HCT116 (cell line): ENCODE results near the gene TTLL11. TPM values are rescaled to one million over a fixed set of nuclear protein-coding genes. Genes with fewer than 3 reads are reported as not detected.

Source experiments
- ATAC-seq: fragments of 200-7000 bp; cut with Tn5 transposase; 2 replicates; pipeline ENCODE4 v1.9.1; 2020; ENCODE audit warnings: mild to moderate bottlenecking, moderate library complexity
- BruUV-seq: library from RNA; stranded (reverse); fragments of 400-500 nt; replicated peaks from 2 replicates; lab custom pipeline; 2021; lab: Mats Ljungman, UMichigan
- CTCF ChIA-PET: fragments of 300-600 bp; sonication (Branson Sonifier 250); formaldehyde crosslinking; loops from one replicate; lab custom pipeline; 2021; ENCODE audit warnings: antibody characterized with exemption; lab: Charles Lee
- POLR2A ChIA-PET: fragments of 300-600, 350-600 bp; sonication (Branson Sonifier 250); formaldehyde crosslinking; loops from one replicate; lab custom pipeline; 2021; ENCODE audit warnings: antibody characterized with exemption; lab: Charles Lee
- RAD21 ChIA-PET, 2 experiments: fragments of 300-600 bp; sonication (Branson Sonifier 250); formaldehyde crosslinking; loops; one replicate each; lab custom pipeline; 2023; ENCODE audit warnings: low total read pairs in 2 of 2; ENCODE audit not compliant: uncharacterized antibody in 2 of 2, unreplicated experiment in 2 of 2, low non-redundant PET in 1 of 2; lab: Charles Lee
- DNase-seq: peaks from one replicate; pipeline ENCODE4 v3.0.0-alpha.2; 2010; ENCODE audit warnings: low read depth, low spot score
- H2AFZ ChIP-seq: fragments of 200-600 bp; shearing (Covaris generic), sonication (generic); 2 replicates; pipeline ENCODE4 v1.6.1; 2017; ENCODE audit warnings: low read depth, mixed run types, mixed read lengths, antibody characterized with exemption, low read length; ENCODE audit not compliant: poor library complexity, severe bottlenecking
- H3K27ac ChIP-seq: 2 replicates; pipeline ENCODE4 v1.5.1; 2012; ENCODE audit warnings: low read depth, low read length
- H3K27me3 ChIP-seq: fragments of 200-600 bp; sonication (generic); 2 replicates; pipeline ENCODE4 v1.6.1; 2016; ENCODE audit warnings: mixed run types, low read length, mixed read lengths; ENCODE audit not compliant: insufficient read depth
- H3K36me3 ChIP-seq, 2 experiments: fragments of 200-500 bp in 1 of 2; fragments of 200-600 bp in 1 of 2; sonication (Bioruptor generic) in 1 of 2; sonication (generic) in 1 of 2; 2 replicates each; pipeline versions ENCODE4 v1.5.1 to v1.6.1; 2014 to 2016; ENCODE audit warnings: low read length in 2 of 2, inconsistent platforms in 1 of 2, mixed read lengths in 1 of 2, mixed run types in 1 of 2; ENCODE audit not compliant: insufficient read depth in 2 of 2, control insufficient read depth in 1 of 2
- H3K4me1 ChIP-seq, 2 experiments: fragments of 200-600 bp in 1 of 2; sonication (generic) in 1 of 2; 2 replicates each; pipeline versions ENCODE4 v1.5.1 to v1.6.1; 2012 to 2017; ENCODE audit warnings: low read length in 2 of 2, inconsistent platforms in 1 of 2, mild to moderate bottlenecking in 1 of 2, mixed read lengths in 1 of 2, mixed run types in 1 of 2, moderate library complexity in 1 of 2; ENCODE audit not compliant: insufficient read depth in 2 of 2, control insufficient read depth in 1 of 2
- H3K4me2 ChIP-seq: fragments of 200-600 bp; sonication (generic); 2 replicates; pipeline ENCODE4 v1.6.1; 2017; ENCODE audit warnings: mixed run types, low read length, mixed read lengths
- H3K4me3 ChIP-seq, 2 experiments: fragments of 200-600 bp in 1 of 2; sonication (generic) in 1 of 2; replicated peaks in 1 of 2; 2 replicates each; pipeline ENCODE4 v1.5.1; 2011 to 2016; ENCODE audit warnings: low read length in 2 of 2, control low read depth in 1 of 2, low read depth in 1 of 2, mild to moderate bottlenecking in 1 of 2, mixed read lengths in 1 of 2, mixed run types in 1 of 2
- H3K79me2 ChIP-seq: fragments of 200-600 bp; sonication (generic); 2 replicates; pipeline ENCODE4 v1.6.1; 2017; ENCODE audit warnings: mild to moderate bottlenecking, mixed run types, low read length, moderate library complexity, mixed read lengths; ENCODE audit not compliant: insufficient read depth
- H3K9ac ChIP-seq: fragments of 200-600 bp; sonication (generic); 2 replicates; pipeline ENCODE4 v1.6.1; 2016; ENCODE audit warnings: low read length, mixed read lengths
- H3K9me2 ChIP-seq: fragments of 200-600 bp; sonication (generic), shearing (Covaris generic); 2 replicates; pipeline ENCODE4 v1.6.1; 2017; ENCODE audit warnings: mixed run types, mild to moderate bottlenecking, moderate library complexity; ENCODE audit not compliant: insufficient read depth
- H3K9me3 ChIP-seq, 2 experiments: fragments of 200-500 bp in 1 of 2; fragments of 200-600 bp in 1 of 2; sonication (Bioruptor generic) in 1 of 2; sonication (generic) in 1 of 2; 2 replicates each; pipeline ENCODE4 v1.6.1; 2014 to 2017; ENCODE audit warnings: low read length in 2 of 2, mixed read lengths in 2 of 2, inconsistent platforms in 1 of 2, low read depth in 1 of 2, mild to moderate bottlenecking in 1 of 2, mixed run types in 1 of 2, moderate library complexity in 1 of 2; ENCODE audit not compliant: control insufficient read depth in 1 of 2, insufficient read depth in 1 of 2
- H4K20me1 ChIP-seq: fragments of 200-600 bp; sonication (generic), shearing (Covaris generic); 2 replicates; pipeline ENCODE4 v1.6.1; 2017; ENCODE audit warnings: mixed run types, mild to moderate bottlenecking, moderate library complexity; ENCODE audit not compliant: insufficient read depth
- CBX3 ChIP-seq: IDR thresholded peaks from 2 replicates; pipeline ENCODE4 v1.6.1; 2012; ENCODE audit warnings: low read depth
- CEBPB ChIP-seq: IDR thresholded peaks from 2 replicates; pipeline ENCODE4 v1.6.1; 2012; ENCODE audit warnings: low read depth
- EGR1 ChIP-seq: IDR thresholded peaks from 2 replicates; pipeline ENCODE4 v1.6.1; 2012; ENCODE audit warnings: low read depth
- ELF1 ChIP-seq: IDR thresholded peaks from 2 replicates; pipeline ENCODE4 v1.6.1; 2012; ENCODE audit warnings: low read depth, borderline replicate concordance
- EZH2 ChIP-seq: fragments of 200-600 bp; sonication (generic); IDR thresholded peaks from 2 replicates; pipeline ENCODE4 v1.6.1; 2017; ENCODE audit warnings: antibody characterized with exemption, mixed run types
- FOSL1 ChIP-seq: IDR thresholded peaks from 2 replicates; pipeline ENCODE4 v1.6.1; 2012; ENCODE audit warnings: low read depth
- JUND ChIP-seq: IDR thresholded peaks from 2 replicates; pipeline ENCODE4 v1.6.1; 2012
- MAX ChIP-seq: IDR thresholded peaks from 2 replicates; pipeline ENCODE4 v1.6.1; 2012
- RAD21 ChIP-seq: IDR thresholded peaks from 2 replicates; pipeline ENCODE4 v1.6.1; 2012; ENCODE audit warnings: low read depth, mild to moderate bottlenecking
- SIN3A ChIP-seq: IDR thresholded peaks from 2 replicates; pipeline ENCODE4 v1.6.1; 2012; ENCODE audit warnings: low read depth
- TCF7L2 ChIP-seq: IDR thresholded peaks from 2 replicates; pipeline ENCODE4 v1.7.0; 2011; ENCODE audit warnings: borderline replicate concordance, inconsistent platforms; ENCODE audit not compliant: insufficient read depth, insufficient read length; ENCODE audit errors: extremely low read depth
- ZBTB33 ChIP-seq: IDR thresholded peaks from 2 replicates; pipeline ENCODE4 v1.6.1; 2011; ENCODE audit warnings: mild to moderate bottlenecking, low read length, moderate library complexity; ENCODE audit not compliant: insufficient replicate concordance; ENCODE audit errors: extremely low read depth
- intact Hi-C: fragments of 100-400 bp; cut with micrococcal nuclease; formaldehyde crosslinking; loops from 2 replicates; pipeline ENCODE4 v1.10.0; 2022
- total RNA-seq: library from RNA; stranded (reverse); gene quantifications from one replicate; pipeline ENCODE4 v1.2.1, GENCODE V29; 2021; ENCODE audit not compliant: unreplicated experiment

TTLL11 gene
- total RNA-seq, 1 experiment from 2014 or later = 2.2 TPM

- ATAC-seq = no peak
- ChIA-PET RAD21 (no interaction called here), CTCF (no interaction called here), POLR2A (no interaction called here)
- no peaks in the 10 kb centered on the region for H3K4me1 ChIP-seq
- H3K4me3 ChIP-seq = no peak overlapping the region
- intact Hi-C loops = no loop called here
- H3K9ac ChIP-seq = no peak overlapping the region
- DNase-seq = no peak
- no peaks in the 10 kb centered on the region for H3K36me3 ChIP-seq
- no peaks in the 10 kb centered on the region for H3K79me2 ChIP-seq
- H2AFZ ChIP-seq = no peak overlapping the region
- H3K4me2 ChIP-seq = no peak overlapping the region
- no peak overlapping the region for H3K27ac ChIP-seq
- BruUV-seq = no TSS peak
- no peaks in the 10 kb centered on the region for H3K27me3 ChIP-seq
- H3K9me3 ChIP-seq = no peaks in the 10 kb centered on the region
- H3K9me2 ChIP-seq = no peaks in the 10 kb centered on the region
- TF ChIP-seq MAX = no peak
- no peak for TF ChIP-seq ELF1
- TF ChIP-seq EZH2 = no peak
- no peak for TF ChIP-seq SIN3A
- no peak for TF ChIP-seq RAD21
- TF ChIP-seq CEBPB = no peak
- TF ChIP-seq TCF7L2 = no peak
- no peak for TF ChIP-seq JUND
- no peak for TF ChIP-seq CBX3
- no peak for TF ChIP-seq FOSL1
- TF ChIP-seq EGR1 = no peak
- TF ChIP-seq ZBTB33 = no peak
- H4K20me1 ChIP-seq = no peaks in the 10 kb centered on the region
Measured at GRCh38 chr9:121857928-121858327, 235.2 kb downstream of the TTLL11 start.
